Measurements from ENCODE around the gene DEFB119.

DNA sequence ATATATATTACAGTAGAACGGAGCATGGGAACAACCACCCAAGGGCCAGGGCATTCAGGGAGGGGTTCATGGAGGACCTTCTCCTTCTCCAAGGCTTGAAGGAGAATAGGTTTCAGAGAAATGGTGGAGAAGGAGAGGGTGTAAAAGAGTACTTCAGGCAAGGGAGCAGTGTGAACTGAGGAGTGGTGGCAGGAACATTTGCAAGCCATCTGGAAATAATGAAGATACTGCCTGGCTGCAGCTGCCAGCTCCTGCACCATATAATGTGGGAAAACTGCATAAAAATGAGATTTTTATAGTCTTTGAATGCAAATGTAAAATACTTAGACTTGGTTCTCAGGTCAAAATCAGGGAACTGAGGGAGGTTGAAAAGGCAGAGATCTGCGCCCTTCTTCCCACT is 25.3 kb upstream of the DEFB119 start:
- TF ChIP-seq ZFP30 (CRISPR knock-in tag; IDR thresholded peaks at IDR 0.05) (no peak), ISL1 (CRISPR knock-in tag; IDR thresholded peaks at IDR 0.05) (no peak), RARB (CRISPR knock-in tag; IDR thresholded peaks at IDR 0.05) (no peak), ZNF70 (CRISPR knock-in tag; IDR thresholded peaks at IDR 0.05) (no peak), TCF4 (CRISPR knock-in tag; IDR thresholded peaks at IDR 0.05; ENCODE audit: borderline replicate concordance) (no peak), GLIS3 (CRISPR knock-in tag; IDR thresholded peaks at IDR 0.05) (no peak), ESRRG (CRISPR knock-in tag; IDR thresholded peaks at IDR 0.05) (no peak), ZFP3 (CRISPR knock-in tag; IDR thresholded peaks at IDR 0.05) (no peak), ARNTL (CRISPR knock-in tag; IDR thresholded peaks at IDR 0.05; ENCODE audit: borderline replicate concordance, low read depth) (no peak), ZNF8 (CRISPR knock-in tag; IDR thresholded peaks at IDR 0.05) (no peak), PPARA (CRISPR knock-in tag; IDR thresholded peaks at IDR 0.05; ENCODE audit: borderline replicate concordance) (no peak), CSDC2 (CRISPR knock-in tag; IDR thresholded peaks at IDR 0.05) (no peak)
- TF ChIP-seq, protein P1, sequence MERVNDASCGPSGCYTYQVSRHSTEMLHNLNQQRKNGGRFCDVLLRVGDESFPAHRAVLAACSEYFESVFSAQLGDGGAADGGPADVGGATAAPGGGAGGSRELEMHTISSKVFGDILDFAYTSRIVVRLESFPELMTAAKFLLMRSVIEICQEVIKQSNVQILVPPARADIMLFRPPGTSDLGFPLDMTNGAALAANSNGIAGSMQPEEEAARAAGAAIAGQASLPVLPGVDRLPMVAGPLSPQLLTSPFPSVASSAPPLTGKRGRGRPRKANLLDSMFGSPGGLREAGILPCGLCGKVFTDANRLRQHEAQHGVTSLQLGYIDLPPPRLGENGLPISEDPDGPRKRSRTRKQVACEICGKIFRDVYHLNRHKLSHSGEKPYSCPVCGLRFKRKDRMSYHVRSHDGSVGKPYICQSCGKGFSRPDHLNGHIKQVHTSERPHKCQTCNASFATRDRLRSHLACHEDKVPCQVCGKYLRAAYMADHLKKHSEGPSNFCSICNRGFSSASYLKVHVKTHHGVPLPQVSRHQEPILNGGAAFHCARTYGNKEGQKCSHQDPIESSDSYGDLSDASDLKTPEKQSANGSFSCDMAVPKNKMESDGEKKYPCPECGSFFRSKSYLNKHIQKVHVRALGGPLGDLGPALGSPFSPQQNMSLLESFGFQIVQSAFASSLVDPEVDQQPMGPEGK (CRISPR knock-in tag; IDR thresholded peaks at IDR 0.05; ENCODE audit: borderline replicate concordance), result no peak
